Stimulated activated CD4-positive, alpha-beta T cell treated with anti-CD3 and anti-CD28 coated beads, Interleukin-15, amount 100 ng/mL, for 1 hour (primary cell): ENCODE measurements around the gene ARHGEF17.

Source experiments
- DNase-seq, 2 donors: peaks; one replicate each; pipeline ENCODE4 v3.0.0-alpha.2; 2020; ENCODE audit warnings: low read depth in 1 of 2, low spot score in 1 of 2

ARHGEF17 gene

GRCh38 chr11:73392108-73393010, 84.3 kb downstream of the ARHGEF17 start:
- DNase-seq = no peak

- no peak for DNase-seq
Observed at GRCh38 chr11:73393011-73393380, 84.9 kb downstream of the ARHGEF17 start.

DNA sequence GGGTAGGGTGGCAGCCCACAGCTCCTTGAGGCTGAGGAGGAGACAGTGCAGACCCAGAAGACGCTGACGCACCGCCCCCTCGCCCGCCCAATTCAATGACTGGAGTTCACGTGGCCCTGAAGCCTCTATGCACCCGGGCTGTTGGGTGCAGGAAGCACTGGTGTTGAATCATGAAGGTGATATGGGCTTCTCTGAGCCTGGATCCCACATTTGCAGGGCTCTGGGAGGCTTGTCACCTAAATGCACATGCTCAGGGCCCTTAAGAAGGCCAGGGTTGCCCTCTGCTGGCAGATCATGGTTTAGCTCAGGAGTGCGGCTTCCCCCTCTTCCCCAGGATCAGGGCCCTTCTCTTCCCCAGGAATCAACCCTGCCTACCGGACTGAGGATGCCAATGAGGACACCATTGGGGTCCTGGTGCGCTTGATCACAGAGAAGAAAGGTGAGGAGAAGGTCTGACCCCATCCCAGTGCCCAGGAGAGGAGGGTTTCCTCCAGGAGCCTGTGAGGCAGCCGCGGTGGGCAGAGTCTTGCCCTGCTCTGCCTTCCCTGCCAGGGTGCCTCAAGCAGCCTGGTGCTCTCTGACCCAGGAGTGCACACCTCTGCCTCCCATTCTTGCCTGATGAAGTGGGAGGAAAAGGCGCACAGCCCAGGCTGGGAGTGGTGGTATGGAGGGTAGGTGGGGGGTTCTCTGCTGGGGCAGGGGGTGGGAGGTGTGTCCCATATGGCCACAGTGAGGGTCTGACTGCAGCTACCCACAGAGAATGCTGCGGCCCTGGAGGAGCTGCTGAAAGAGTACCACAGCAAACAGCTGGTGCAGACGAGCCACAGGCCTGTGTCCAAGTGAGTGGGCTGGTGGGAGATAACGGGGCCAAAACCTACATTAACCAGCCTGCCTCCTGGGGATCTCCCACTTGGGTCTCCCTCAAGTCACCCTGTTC, 85.7 kb downstream of the ARHGEF17 start:
- peak; percentile 37 to 48 for DNase-seq

DNA sequence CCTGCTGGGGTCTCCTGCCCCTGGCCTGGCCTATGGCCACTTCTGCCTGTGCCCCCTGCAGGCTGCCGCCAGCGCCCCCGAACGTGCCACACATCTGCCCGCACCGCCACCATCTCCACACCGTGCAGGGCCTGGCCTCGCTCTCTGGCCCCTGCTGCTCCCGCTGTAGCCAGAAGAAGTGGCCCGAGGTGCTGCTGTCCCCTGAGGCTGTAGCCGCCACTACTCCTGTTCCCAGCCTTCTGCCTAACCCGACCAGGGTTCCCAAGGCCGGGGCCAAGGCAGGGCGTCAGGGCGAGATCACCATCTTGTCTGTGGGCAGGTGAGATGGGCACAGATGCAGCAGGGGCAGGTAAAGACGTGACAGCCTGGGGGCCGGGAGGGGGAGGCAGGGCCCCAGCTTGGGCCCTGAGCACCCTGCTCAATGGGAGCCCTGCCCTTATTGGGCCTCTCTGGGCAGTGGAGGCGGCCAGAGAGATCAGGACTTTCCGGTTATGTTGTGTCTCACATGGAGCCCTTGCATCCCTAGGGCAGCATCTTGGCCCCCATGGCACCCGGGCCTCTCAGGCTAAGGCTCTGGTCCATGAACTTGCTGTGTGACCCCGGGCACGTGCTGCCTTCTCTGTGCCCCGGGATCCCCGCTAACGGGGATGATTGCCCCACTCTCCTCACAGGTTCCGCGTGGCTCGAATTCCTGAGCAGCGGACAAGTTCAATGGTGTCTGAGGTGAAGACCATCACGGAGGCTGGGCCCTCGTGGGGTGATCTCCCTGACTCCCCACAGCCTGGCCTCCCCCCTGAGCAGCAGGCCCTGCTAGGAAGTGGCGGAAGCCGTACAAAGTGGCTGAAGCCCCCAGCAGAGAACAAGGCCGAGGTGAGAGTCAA, 86.6 kb downstream of the ARHGEF17 start:
- DNase-seq = no peak

- no peak for DNase-seq
Observed at GRCh38 chr11:73395297-73396208, 87.5 kb downstream of the ARHGEF17 start.

DNA sequence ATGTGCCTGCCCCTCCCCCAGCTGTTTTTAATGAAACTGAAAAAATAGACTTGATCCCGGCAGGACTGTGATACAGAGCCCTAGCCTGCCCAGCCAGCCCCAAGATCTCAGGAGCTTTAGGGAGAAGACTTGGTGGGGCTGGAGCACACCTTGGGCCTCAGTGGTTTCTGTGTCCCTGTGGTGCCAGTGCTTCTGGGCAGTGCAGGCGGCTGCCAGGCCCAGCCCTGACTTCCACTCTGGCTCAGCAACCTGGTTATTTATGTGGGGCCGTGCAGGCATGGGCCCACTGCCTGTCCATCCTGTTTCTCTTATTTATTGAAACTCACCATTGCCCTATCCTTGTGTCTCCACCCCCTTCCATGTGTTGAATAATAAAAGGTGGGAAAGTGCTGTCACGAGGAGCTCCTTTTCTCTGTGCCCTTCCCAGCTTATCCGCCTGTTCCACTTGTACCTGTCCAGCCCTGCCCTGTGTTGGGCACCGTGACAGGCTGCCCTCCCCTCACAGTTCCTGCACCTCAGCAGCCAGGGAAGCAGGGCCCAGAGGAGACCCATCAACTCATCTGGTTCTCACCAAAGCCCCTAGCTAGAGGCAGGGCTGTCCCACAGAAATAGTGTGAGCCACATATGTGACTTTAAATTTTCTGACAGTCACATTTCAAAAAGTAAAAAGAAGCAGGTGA, 88.3 kb downstream of the ARHGEF17 start:
- no peak for DNase-seq

DNA sequence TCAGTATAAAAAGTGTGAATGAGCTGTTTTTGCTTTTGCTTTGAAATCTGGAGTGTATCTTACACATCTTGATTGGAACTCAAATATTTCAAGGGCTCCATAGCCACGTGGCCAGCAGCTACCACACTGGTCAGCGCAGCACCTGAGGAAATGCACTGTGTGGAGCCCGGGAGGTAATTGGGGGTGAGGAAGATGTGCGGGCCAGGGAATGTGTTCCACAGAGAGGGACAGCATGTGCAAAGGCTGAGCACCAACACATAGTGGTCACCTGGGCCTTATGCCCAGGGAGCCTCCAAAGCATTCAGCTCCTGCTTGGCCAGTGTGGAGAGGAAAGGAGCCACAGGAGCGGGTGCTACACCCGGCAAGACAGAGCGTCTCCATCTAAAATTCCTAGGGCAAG, 88.9 kb downstream of the ARHGEF17 start:
- no peak for DNase-seq

DNA sequence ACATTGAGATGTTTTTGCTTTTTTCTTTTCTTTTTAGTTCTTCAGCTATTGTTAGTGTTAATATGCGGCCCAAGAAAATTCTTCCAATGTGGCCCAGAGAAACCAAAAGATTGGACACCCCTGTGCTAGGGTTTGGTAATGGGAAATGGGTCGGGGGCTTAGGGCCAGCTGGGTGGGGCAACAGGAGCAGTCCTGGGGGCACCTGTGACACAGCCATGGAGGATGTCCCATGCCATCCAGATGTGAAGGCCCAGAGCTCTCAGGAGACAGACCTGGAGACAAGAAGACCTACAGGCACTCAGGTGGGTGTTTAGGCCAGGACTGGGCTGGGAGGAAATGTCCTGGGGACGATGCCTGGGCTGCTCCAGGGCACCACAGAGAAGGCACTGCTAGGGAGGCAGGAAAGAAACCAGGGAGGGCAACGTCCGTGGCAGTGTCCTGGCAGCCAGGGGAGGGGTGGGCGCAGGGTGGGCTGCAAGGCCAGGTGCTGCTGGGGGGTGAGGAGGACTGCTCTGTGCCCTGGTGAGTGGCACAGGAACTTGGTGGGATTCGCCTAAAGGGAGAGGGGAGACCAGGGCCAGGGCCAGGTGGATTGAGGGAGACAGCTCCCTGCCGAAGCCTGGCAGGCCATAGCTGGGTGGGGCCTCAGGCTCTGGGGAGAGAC, 89.5 kb downstream of the ARHGEF17 start:
- no peak for DNase-seq

GRCh38 chr11:73398132-73398526, 90.1 kb downstream of the ARHGEF17 start:
- no peak for DNase-seq

DNA sequence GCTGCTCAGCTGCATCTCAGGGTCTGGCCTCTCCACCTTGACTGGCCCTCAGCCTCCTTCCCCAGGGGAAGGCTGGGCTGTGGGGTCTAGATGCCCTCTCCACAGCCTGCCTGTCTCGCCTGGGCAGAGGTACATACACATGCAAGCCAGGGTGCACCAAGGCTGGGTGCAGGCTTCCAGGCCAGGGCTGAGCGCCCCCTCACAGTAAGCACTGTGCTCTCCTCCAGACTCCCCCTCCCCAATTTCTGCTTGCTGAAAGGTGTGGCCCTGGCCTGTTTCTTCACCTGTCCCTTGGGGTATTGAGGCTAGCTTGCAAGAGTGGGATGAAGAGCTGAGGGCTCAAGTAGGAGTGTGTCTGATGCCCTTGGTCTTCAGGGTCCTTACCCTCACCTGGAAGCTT, 90.6 kb downstream of the ARHGEF17 start:
- DNase-seq = no peak

GRCh38 chr11:73399159-73399590, 91.1 kb downstream of the ARHGEF17 start:
- DNase-seq = no peak

DNA sequence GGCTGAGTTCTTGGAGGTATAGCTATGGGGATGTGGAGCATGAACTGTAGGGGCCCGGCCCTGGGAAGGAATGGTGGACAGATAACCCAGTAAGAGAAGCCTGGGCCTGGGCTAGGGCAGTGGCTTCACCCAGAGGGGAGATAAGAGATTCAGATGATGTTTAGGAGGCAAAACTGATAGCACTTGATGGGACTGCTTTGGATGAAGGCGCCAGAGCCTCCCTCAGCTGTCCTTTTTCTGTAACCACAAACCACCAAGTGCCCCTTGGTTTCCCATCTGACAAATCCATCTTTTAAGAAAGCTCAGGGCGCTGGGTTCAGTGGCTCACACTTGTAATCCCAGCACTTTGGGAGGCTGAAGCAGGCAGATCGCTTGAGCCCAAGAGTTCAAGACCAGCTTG, 91.6 kb downstream of the ARHGEF17 start:
- no peak for DNase-seq

DNA sequence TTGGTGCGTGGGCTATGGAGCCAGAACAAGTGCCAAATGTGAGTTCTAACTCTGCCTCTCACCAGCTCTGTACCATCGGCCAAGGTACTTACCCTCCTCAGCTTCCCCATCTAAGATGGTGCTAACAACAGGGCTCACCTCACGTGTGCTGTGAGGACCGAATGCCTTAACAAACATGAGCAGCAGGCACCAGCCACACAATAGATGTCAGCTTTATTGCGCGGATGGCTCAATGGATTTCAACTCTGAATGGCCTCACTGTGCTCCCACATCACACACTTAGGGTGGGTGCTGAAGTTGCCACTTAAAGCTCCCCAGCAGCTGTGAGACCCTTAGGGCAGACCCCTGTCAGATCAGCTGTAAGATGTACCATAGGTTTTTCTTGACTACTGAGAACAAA, 92.2 kb downstream of the ARHGEF17 start:
- no peak for DNase-seq

DNA sequence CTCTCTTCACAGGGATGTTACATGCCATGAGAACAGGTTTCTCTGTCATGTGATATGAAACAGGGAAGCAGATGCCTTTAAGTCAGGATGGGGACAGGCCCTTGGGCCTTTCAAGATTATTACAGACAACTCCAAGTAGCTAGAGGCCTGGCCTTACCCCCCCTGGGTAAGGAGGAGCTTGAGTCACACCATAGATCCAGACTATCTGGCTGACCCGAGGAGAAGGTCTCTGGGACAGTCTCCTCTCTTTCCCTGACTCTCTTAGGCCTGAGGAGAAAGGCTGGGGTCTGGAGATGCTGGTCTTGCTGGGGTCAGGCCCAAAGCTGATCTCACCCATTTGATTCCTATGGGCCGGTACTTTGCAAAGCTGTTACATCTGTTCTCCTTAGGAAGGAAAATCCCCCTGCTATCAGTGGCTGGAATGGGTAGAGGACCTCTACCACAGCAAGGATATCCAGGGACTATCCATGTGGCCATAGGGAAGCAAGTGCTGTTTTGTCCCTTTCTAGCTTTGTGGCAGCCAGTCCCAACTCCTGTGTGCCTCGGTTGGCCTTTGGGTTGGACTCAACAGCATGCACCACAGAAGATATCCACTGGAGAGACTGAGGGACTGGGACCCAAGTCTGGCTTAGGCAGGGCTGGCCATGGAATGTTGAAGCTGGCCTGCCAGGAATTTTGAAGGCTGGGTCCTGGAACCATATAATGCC, 93.3 kb downstream of the ARHGEF17 start:
- no peak for DNase-seq

DNA sequence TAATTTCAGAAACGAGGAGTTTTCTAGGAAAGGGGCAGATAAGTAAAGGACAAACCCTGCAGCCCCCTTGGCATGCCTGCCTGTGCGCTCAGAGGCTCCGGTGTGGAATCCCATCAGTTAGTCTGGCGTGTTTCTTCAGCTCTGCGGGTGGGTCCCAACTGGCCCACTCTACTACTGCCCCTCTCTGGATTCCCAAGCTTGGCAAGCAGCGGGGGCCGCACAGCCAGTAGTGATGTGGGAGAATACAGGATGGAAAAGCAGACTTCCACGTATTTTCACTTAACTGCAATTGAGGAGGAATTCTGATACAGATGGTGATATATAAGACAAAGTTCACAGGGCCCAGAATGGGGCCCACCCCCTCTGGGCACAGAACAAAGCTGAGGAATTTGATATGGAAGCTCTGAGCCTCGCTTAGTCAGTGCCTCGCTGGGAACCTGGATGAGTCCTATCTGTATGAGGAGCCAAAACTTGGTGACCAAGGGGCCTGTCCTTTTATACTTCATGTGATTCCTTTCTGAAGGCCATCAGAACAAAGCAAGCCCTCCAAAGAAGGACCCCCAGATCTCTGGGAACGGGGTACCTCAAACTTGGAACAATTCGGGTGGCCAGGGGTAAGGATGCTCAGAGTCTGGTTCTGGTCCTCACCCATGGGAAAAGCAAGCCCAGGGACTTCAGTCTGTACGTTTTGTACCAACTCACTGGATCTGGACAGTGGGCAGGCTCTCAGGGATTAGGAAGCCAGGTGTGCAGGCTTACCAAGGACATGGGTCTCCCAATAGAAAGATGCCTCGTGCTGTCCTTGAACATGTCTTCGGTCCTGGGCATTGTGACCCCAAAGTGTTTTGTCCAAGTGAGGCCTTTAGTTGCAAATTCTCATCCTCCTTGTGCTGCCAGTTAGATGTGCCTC, 94.1 kb downstream of the ARHGEF17 start:
- no peak for DNase-seq

- DNase-seq = no peak
Observed at GRCh38 chr11:73402834-73403185, 94.7 kb downstream of the ARHGEF17 start.

DNA sequence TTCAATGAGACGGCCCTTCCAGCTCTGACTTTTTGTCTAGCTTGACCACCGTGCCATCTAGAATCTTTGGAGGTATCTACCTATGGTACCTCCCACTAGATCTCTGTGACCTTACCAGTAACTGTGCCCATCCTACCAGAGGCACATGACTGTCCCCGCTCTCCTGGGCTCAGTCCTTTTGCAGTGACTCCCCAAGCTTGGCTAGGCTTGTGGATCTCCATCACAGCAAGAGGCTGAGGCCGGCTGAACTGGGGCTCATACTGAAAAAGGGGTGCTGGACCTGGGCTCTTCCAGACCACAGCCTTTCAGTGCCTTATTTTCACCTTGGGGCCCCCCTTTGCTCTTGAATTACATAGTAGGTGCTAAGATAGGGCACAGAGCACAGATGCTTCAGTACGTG, 95.5 kb downstream of the ARHGEF17 start:
- no peak for DNase-seq
